HG03159 (cell line): ENCODE data around the gene PLSCR3.
A peak's percentile ranks its signal among the peaks of the same experiment; 100 is the strongest.

Experiments
- ATAC-seq: cut with Tn5 transposase; IDR thresholded peaks from one replicate; pipeline ENCODE4 v1.9.1; 2021; ENCODE audit warnings: mild to moderate bottlenecking, moderate library complexity; ENCODE audit not compliant: unreplicated experiment

PLSCR3 gene

GRCh38 chr17:7394452-7395191 is at the start of gene PLSCR3:
Gene PLSCR3, minus strand, starts transcription at chr17:7394525. Its CDS starts 415 bp downstream, at chr17:7394110.
- peak; percentile 69 for ATAC-seq

DNA sequence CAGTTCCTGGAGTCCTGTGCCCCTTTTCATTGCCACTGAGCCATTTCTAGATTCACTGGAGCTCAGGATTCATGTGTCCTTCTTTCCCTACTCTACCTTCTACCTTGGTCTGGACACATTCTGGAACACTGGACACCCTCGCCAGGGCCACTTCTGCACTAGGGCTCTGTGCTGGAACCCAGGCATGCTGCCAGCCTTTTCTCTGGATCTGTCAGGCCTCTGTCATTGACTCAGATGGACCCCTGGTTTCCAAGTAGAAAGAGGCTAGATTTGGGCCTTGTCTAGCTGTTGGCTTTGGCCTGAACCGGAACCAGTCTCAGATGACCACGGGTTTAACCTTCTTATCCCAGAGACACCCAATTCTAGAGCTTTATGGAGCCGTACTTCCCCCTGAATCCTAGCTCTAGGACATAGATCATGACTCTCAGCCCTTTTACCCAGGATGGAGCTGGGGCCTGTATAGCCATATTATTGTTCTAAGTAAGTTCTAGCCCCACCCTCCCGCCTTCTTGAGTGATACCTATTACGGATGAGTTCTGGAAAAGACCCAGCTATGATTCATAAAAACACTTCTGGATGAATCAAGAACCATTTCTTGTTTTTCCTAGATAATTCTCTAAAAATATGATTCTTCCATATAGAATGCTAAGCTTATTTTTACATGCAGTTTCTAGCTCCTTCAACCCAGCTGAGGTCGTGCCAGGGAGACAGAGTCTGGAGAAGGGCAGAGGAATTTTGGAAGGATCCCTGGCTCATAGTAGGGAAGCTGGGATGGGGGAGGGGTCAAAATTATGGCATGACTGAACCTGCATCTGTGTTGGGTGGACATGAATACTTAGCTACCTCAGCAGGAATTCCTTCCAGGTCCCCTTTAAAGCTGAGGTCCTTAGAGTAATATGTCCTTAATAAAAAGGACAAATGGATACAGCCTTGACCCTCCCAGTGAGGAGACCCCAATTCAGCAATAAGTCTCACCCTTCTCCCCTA is 49.5 kb upstream of the PLSCR3 start:
- ATAC-seq: no peak

DNA sequence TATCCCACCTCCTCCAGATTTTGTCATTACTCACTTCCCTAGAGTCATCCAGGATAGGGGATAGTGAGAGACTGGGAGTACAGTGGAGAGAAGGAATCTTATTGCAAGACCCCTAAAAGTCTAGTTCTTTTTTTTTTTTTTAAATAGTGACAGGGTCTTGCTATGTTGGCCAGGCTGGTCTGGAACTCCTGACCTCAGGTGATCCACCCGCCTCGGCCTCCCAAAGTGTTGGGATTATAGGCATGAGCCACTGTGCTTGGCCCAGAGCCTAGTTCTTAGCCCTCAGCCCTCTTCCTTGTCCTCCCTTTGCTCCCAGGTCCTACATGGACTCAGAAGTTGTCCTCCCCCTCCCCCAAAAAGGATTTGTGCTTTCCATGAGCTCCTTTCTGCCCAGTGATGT is 47.8 kb upstream of the PLSCR3 start:
- no peak for ATAC-seq

- ATAC-seq: no peak
Measured at GRCh38 chr17:7441266-7441665, 46.9 kb upstream of the PLSCR3 start.

- ATAC-seq: no peak
Measured at GRCh38 chr17:7440834-7441195, 46.5 kb upstream of the PLSCR3 start.

- no peak for ATAC-seq
Measured at GRCh38 chr17:7440113-7440833, 45.9 kb upstream of the PLSCR3 start.

DNA sequence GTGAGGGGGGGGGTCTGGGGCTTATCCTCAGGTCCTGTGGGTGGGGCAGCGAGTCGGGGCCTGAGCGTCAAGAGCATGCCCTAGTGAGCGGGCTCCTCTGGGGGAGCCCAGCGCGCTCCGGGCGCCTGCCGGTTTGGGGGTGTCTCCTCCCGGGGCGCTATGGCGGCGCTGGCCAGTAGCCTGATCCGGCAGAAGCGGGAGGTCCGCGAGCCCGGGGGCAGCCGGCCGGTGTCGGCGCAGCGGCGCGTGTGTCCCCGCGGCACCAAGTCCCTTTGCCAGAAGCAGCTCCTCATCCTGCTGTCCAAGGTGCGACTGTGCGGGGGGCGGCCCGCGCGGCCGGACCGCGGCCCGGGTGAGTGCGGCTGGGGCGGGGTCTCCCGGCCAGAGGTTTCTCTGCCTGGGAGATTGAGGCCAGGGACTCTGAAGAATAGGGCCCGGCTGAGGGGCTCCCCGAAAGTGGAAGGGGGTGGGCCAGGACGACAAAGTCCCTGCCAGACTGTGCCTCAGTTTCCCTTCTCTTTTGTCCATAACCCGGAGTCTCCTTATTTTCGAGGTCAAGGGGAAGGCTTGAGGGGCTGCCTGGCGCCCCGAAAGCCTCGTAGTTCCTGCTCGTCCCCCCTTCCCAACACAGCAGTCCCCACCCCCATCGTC is 45.3 kb upstream of the PLSCR3 start, which contains the start of gene FGF11:
FGF11 (plus strand) TSS at position 51 of the 651 bp plus-strand sequence; CDS start at position 160, 109 bp downstream.
- ATAC-seq: no peak

GRCh38 chr17:7438656-7439460 is 44.5 kb upstream of the PLSCR3 start:
- ATAC-seq: no peak

DNA sequence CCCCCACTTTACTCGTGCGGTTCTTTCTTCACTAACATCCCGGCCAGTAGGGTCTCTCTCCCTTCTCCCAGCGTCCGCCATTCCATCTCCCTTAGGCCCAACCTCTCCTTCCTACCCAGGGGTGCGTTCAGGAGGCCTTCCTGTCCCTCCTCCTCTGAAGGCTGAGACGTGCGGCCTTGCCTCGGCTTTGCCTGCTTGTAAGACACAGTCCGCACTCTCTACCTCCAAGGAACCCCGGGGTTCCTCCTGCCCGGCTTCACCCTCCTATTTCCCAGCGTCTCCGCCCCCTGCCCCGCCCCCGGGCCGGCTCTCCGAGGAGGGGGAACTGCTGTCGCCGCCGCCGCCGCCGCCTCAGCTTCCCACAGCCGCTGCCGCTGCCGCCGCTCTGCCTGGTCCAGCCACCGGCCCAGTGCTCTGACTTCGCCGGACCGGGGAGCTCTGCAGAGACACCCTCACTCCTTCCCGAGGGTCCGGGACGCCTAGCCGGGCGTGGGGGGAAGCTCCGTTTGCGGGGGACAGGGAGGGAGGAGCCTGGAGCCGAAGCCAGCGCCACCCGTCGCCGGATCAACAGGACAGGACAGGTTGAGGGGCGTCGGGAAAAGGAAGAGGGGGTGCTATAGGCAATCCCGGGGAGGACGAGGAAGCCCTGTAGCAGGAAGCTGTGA is 43.8 kb upstream of the PLSCR3 start:
- ATAC-seq: no peak

GRCh38 chr17:7437369-7437863 is 43.1 kb upstream of the PLSCR3 start:
- ATAC-seq: no peak

GRCh38 chr17:7436556-7437368 is 42.4 kb upstream of the PLSCR3 start:
- ATAC-seq: no peak

GRCh38 chr17:7435676-7436555 is 41.6 kb upstream of the PLSCR3 start:
- peak; percentile 12 for ATAC-seq

DNA sequence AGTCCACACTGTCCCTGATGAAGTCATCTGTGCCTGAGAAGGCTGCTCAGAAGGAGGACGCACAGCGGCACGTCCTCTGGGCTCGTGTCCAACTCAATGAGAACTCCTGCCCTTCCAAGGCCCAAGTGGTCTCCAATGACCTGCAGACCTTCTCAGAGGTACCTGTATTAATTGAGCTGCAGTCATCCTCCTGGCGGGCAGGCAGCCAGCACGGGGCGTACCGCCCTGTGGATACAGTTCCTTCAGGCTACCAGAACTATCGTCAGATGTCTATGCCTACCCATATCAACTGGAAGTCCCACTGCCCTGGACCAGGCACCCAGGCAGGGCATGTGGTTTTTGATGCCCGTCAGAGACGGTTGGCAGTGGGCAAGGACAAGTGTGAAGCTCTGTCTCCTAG is 38.0 kb upstream of the PLSCR3 start:
- no peak for ATAC-seq

- no peak for ATAC-seq
Measured at GRCh38 chr17:7431231-7431630, 36.9 kb upstream of the PLSCR3 start.

DNA sequence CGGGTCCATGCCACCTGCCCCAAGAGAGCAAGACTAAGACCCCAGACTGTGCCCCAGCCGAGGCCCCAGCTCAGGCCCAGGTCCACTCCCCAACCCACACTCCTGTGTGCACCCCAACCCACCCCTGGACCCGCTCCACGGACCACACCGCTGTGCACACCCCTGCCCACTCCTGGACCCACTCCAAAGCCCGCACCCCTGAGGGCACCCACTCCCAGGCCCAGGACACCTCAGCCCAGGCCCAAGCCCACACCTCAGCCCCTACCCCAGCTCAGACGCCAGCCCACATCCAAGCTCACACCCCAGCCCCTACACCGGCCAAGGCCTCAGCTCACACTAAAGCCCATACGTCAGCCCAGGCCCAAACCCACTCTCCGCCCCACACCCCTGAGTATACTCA is 35.4 kb upstream of the PLSCR3 start:
- ATAC-seq: no peak

DNA sequence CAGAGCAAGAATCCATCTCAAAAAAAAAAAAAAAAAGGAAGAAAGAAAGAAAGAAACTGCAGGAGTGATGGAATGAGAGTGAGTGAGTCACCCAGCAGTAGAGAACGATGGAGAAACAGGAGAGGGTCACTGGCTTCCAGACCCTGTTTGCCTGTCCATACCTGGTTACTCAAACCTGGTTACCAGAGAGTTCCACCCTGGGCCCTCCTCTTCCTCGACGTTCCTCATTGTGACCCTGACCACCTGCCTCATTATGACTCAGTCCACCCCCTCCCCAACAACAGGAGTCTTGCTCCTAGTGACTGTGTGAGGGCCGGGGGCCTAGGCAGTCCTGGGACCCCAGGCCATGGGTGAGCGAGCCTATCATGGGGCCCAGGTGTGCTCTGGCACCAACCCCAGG is 34.2 kb upstream of the PLSCR3 start, which contains the start of gene SPEM3:
SPEM3 (plus strand) TSS at position 301 of the 400 bp plus-strand sequence; CDS start at position 347, 46 bp downstream.
- ATAC-seq: no peak

DNA sequence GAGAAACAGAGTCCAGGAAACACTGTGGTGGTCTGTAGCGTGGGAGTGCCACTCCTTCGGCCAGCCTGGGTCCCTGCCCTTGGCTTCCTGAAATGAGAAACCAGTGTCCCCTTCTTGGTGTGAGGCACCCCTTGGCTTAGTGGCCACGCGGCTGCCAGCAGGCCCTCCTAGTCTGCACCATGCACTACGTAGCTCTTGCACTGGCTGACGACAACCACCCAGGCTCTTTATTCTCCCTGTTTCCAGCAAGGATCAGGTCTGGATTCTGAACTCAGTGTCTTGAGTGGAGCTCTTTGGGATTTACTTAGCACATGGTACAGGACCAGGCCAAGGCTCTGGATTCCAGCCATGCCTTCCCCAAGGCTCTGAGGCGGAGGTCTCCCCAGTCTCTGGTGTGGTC is 33.2 kb upstream of the PLSCR3 start:
- ATAC-seq: no peak
